H9 (cell line): Measurements from ENCODE around the gene EPHB2. TPM values are rescaled to one million over a fixed set of nuclear protein-coding genes. Genes with fewer than 3 reads are reported as not detected.

Experiments used
- DNase-seq: peaks from one replicate; pipeline ENCODE4 v3.0.0-alpha.2; 2017
- H2AFZ ChIP-seq: one replicate; pipeline ENCODE4 v1.6.1; 2013; ENCODE audit warnings: mild to moderate bottlenecking, low read length, control low read depth, moderate library complexity
- H2AK5ac ChIP-seq: 2 replicates; pipeline ENCODE4 v1.6.1; 2013; ENCODE audit warnings: low read length, control low read depth, mixed read lengths; ENCODE audit not compliant: insufficient read length
- H2BK120ac ChIP-seq: one replicate; pipeline ENCODE4 v1.6.1; 2013; ENCODE audit warnings: low read depth, mild to moderate bottlenecking, low read length, control low read depth, inconsistent platforms; ENCODE audit not compliant: poor library complexity, severe bottlenecking
- H2BK12ac ChIP-seq: 2 replicates; pipeline ENCODE4 v1.6.1; 2013; ENCODE audit warnings: low read length, control low read depth, mixed read lengths, low read depth; ENCODE audit not compliant: insufficient read length
- H2BK15ac ChIP-seq: 2 replicates; pipeline ENCODE4 v1.6.1; 2013; ENCODE audit warnings: low read depth, low read length, control low read depth
- H2BK20ac ChIP-seq: one replicate; pipeline ENCODE4 v1.6.1; 2013; ENCODE audit warnings: low read depth, mild to moderate bottlenecking, low read length, control low read depth, inconsistent platforms; ENCODE audit not compliant: poor library complexity, severe bottlenecking
- H2BK5ac ChIP-seq: 2 replicates; pipeline ENCODE4 v1.6.1; 2013; ENCODE audit warnings: low read length, control low read depth, mixed read lengths; ENCODE audit not compliant: insufficient read length
- H3K14ac ChIP-seq: 2 replicates; pipeline ENCODE4 v1.6.1; 2013; ENCODE audit warnings: low read length, control low read depth; ENCODE audit not compliant: insufficient read depth
- H3K18ac ChIP-seq: 2 replicates; pipeline ENCODE4 v1.6.1; 2013; ENCODE audit warnings: low read depth, mild to moderate bottlenecking, mixed read lengths, low read length, control low read depth; ENCODE audit not compliant: insufficient read length
- H3K23ac ChIP-seq: 2 replicates; pipeline ENCODE4 v1.6.1; 2013; ENCODE audit warnings: low read length, control low read depth, mixed read lengths, low read depth; ENCODE audit not compliant: insufficient read length
- H3K23me2 ChIP-seq: 2 replicates; pipeline ENCODE4 v1.6.1; 2013; ENCODE audit warnings: low read depth, mild to moderate bottlenecking, mixed read lengths, low read length, control low read depth; ENCODE audit not compliant: insufficient read length, poor library complexity, severe bottlenecking
- H3K27ac ChIP-seq: 2 replicates; pipeline ENCODE4 v1.5.1; 2013; ENCODE audit warnings: low read length, control low read depth, mixed read lengths, low read depth; ENCODE audit not compliant: insufficient read length
- H3K27me3 ChIP-seq: 2 replicates; pipeline ENCODE4 v1.6.1; 2013; ENCODE audit warnings: low read length, control low read depth, inconsistent platforms; ENCODE audit not compliant: insufficient read depth
- H3K4ac ChIP-seq: 2 replicates; pipeline ENCODE4 v1.6.1; 2013; ENCODE audit warnings: low read depth, mild to moderate bottlenecking, control low read depth, inconsistent platforms, low read length, moderate library complexity
- H3K4me1 ChIP-seq: 2 replicates; pipeline ENCODE4 v1.6.1; 2013; ENCODE audit warnings: low read length, control low read depth, inconsistent platforms; ENCODE audit not compliant: insufficient read depth
- H3K4me2 ChIP-seq: 2 replicates; pipeline ENCODE4 v1.6.1; 2013; ENCODE audit warnings: low read length, control low read depth, mixed read lengths; ENCODE audit not compliant: insufficient read length, insufficient read depth
- H3K56ac ChIP-seq: 2 replicates; pipeline ENCODE4 v1.6.1; 2013; ENCODE audit warnings: low read depth, mild to moderate bottlenecking, mixed read lengths, low read length, control low read depth; ENCODE audit not compliant: insufficient read length
- H3K79me1 ChIP-seq: 2 replicates; pipeline ENCODE4 v1.6.1; 2013; ENCODE audit warnings: low read depth, mild to moderate bottlenecking, moderate library complexity, low read length, control low read depth, inconsistent platforms; ENCODE audit not compliant: insufficient read depth, poor library complexity, severe bottlenecking
- H3K79me2 ChIP-seq: 2 replicates; pipeline ENCODE4 v1.6.1; 2013; ENCODE audit warnings: low read length, control low read depth, inconsistent platforms; ENCODE audit not compliant: insufficient read depth
- H3K9ac ChIP-seq: 2 replicates; pipeline ENCODE4 v1.6.1; 2013; ENCODE audit warnings: low read length, control low read depth, mixed read lengths; ENCODE audit not compliant: insufficient read length; ENCODE audit errors: extremely low read depth
- H3K9me3 ChIP-seq: one replicate; pipeline ENCODE4 v1.6.1; 2013; ENCODE audit warnings: low read depth, low read length, inconsistent platforms; ENCODE audit not compliant: control insufficient read depth
- H3T11ph ChIP-seq: one replicate; pipeline ENCODE4 v1.6.1; 2013; ENCODE audit warnings: mild to moderate bottlenecking, low read length, control low read depth, inconsistent platforms
- H4K20me1 ChIP-seq: one replicate; pipeline ENCODE4 v1.6.1; 2013; ENCODE audit not compliant: control insufficient read depth, insufficient read length, insufficient read depth
- H4K5ac ChIP-seq: 2 replicates; pipeline ENCODE4 v1.6.1; 2013; ENCODE audit warnings: low read depth, mild to moderate bottlenecking, mixed read lengths, low read length, control low read depth; ENCODE audit not compliant: insufficient read length
- H4K8ac ChIP-seq: replicated peaks from 2 replicates; pipeline ENCODE4 v1.6.1; 2013; ENCODE audit warnings: low read length, control low read depth, mixed read lengths, low read depth; ENCODE audit not compliant: insufficient read length
- H4K91ac ChIP-seq: 2 replicates; pipeline ENCODE4 v1.6.1; 2013; ENCODE audit warnings: low read depth, mild to moderate bottlenecking, moderate library complexity, mixed read lengths, low read length, control low read depth; ENCODE audit not compliant: insufficient read length
- H3K27ac Mint-ChIP-seq, 3 experiments: 2 replicates in 2 of 3; 3 replicates in 1 of 3; pipeline ENCODE4 v1.8.0; 2020 to 2021; ENCODE audit warnings: mixed read lengths in 3 of 3, mild to moderate bottlenecking in 1 of 3, moderate library complexity in 1 of 3
- H3K27me3 Mint-ChIP-seq: 2 replicates; pipeline ENCODE4 v1.8.0; 2021; ENCODE audit warnings: low read depth, mild to moderate bottlenecking, moderate library complexity, mixed read lengths
- H3K36me3 Mint-ChIP-seq, 3 experiments: 2 replicates in 2 of 3; 3 replicates in 1 of 3; pipeline ENCODE4 v1.8.0; 2020 to 2021; ENCODE audit warnings: low read depth in 3 of 3, mixed read lengths in 3 of 3; ENCODE audit not compliant: insufficient read depth in 1 of 3
- H3K4me1 Mint-ChIP-seq, 2 experiments: 2 replicates each; pipeline ENCODE4 v1.8.0; 2020; ENCODE audit warnings: mixed read lengths in 2 of 2
- H3K4me3 Mint-ChIP-seq, 2 experiments: 2 replicates in 1 of 2; 3 replicates in 1 of 2; pipeline ENCODE4 v1.8.0; 2020 to 2021; ENCODE audit warnings: mild to moderate bottlenecking in 2 of 2, mixed read lengths in 2 of 2, moderate library complexity in 1 of 2
- H3K9me3 Mint-ChIP-seq, 2 experiments: 2 replicates in 1 of 2; 3 replicates in 1 of 2; pipeline ENCODE4 v1.8.0; 2020; ENCODE audit warnings: mild to moderate bottlenecking in 2 of 2, mixed read lengths in 2 of 2, moderate library complexity in 1 of 2
- CTCF ChIP-seq: fragments of 200-600 bp; sonication (generic); conservative IDR thresholded peaks from 3 replicates; pipeline ENCODE4 v1.8.0; 2021; ENCODE audit warnings: antibody characterized with exemption, mild to moderate bottlenecking
- WGBS: extraction: QIAGEN DNeasy Blood & Tissue Kit; methylation state at CpG from one replicate; pipeline ENCODE4 v1.1.7; 2013; ENCODE audit warnings: missing lambda C conversion rate, low lambda C conversion rate, mixed read lengths; ENCODE audit not compliant: insufficient read length; ENCODE audit errors: extremely low coverage; 5-methylcytosine and 5-hydroxymethylcytosine counted together
- total RNA-seq: library from RNA; stranded (reverse); gene quantifications from 2 replicates; pipeline ENCODE4 v1.2.1, GENCODE V29; 2021

Gene EPHB2
- total RNA-seq, 1 experiment from 2014 or later, result 9.5 TPM

- Histone ChIP-seq H4K20me1 (no peaks in the 10 kb centered on the region), H2AK5ac (no peak overlapping the region), H3K79me2 (no peaks in the 10 kb centered on the region; the same call in 1 of the 2 replicates), H2BK15ac (no peak overlapping the region), H4K5ac (no peak overlapping the region), H3K4ac (no peak overlapping the region), H3T11ph (no peak overlapping the region), H2BK12ac (no peak overlapping the region), H3K79me1 (no peaks in the 10 kb centered on the region), H2BK20ac (no peak overlapping the region), H3K23me2 (no peaks in the 10 kb centered on the region), H3K14ac (no peak overlapping the region), H3K9me3 (no peaks in the 10 kb centered on the region), H3K56ac (no peak overlapping the region), H3K27me3 (no peaks in the 10 kb centered on the region), H3K4me1 (no peaks in the 10 kb centered on the region), H3K18ac (no peak overlapping the region), H3K27ac (no peak overlapping the region), H3K4me2 (no peak overlapping the region), H2BK120ac (no peak overlapping the region), H2BK5ac (no peak overlapping the region), H2AFZ (no peak overlapping the region), H4K8ac (no peak overlapping the region), H3K23ac (no peak overlapping the region), H3K9ac (no peak overlapping the region), H4K91ac (no peak overlapping the region)
- no peak overlapping the region for H3K4me3 Mint-ChIP-seq
- DNase-seq, result no peak
- TF ChIP-seq CTCF, result no peak
- H3K4me1 Mint-ChIP-seq, result peaks cover 4% of the 10 kb centered on the region in 2 experiments; a peak in 2 of 4 replicates
- no peaks in the 10 kb centered on the region; a peak in 1 of 5 replicates for H3K9me3 Mint-ChIP-seq
- WGBS, result no CpG with 5 or more reads among the region's 8 CpGs
- H3K27ac Mint-ChIP-seq, result no peak overlapping the region
- no peaks in the 10 kb centered on the region; the same call in 1 of the 2 replicates for H3K27me3 Mint-ChIP-seq
- peaks cover 2 to 9% (median 6%) of the 10 kb centered on the region in 3 experiments; a peak in 3 of 7 replicates for H3K36me3 Mint-ChIP-seq
Observed at GRCh38 chr1:22888320-22889075, 177.9 kb downstream of the EPHB2 start.
